ENCODE measurements around the gene SLC47A1.

Gene SLC47A1

DNA sequence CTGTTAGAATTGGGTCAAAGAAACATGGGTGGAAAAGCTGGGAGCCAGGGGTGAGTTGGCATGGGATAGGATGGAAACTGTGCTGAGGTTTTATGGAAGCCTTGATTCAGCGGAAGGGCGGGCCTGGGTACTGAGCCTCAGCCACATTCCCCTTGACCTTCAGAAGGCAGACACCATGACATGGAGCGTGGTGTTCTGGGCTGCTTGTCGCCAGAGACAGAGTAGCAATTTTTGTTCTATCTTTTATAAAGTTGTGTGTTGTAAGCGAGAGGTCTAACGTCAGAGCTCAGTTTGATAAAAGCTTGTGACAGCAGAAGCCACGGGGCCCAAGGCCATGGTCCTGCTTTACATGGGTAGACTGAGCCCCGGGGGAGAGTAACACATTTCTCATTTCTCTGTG is 50.2 kb downstream of the SLC47A1 start:
- TF ChIP-seq GATA1 (IDR thresholded peaks at IDR 0.05; ENCODE audit: low read depth, low read length), result no peak
- TF ChIP-seq POLR2A (IDR thresholded peaks at IDR 0.05; ENCODE audit: low read length), result no peak
- DNase-seq, result no peak

DNA sequence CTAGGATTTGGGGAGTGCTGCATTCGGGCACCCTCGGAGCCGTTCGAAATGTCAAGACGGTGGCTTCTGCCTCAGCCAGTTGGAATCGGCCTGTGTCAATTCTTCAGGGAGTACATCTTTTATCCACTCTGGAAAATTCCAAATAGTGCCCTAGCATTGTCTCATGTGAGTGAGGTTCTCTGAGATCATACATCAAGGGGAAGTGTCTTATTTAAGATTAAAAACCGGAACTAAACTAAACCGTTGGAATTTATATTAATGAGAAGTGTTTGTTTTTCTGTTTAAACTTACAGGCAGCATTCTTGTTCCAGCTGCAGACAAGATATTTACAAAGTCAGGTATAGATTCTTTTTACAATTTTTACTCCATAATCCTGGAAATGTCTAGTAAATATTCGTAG is 56.8 kb downstream of the SLC47A1 start:
- DNase-seq, result no peak
- TF ChIP-seq GATA1 (IDR thresholded peaks at IDR 0.05; ENCODE audit: low read depth, low read length) (no peak), POLR2A (IDR thresholded peaks at IDR 0.05; ENCODE audit: low read length) (no peak)

DNA sequence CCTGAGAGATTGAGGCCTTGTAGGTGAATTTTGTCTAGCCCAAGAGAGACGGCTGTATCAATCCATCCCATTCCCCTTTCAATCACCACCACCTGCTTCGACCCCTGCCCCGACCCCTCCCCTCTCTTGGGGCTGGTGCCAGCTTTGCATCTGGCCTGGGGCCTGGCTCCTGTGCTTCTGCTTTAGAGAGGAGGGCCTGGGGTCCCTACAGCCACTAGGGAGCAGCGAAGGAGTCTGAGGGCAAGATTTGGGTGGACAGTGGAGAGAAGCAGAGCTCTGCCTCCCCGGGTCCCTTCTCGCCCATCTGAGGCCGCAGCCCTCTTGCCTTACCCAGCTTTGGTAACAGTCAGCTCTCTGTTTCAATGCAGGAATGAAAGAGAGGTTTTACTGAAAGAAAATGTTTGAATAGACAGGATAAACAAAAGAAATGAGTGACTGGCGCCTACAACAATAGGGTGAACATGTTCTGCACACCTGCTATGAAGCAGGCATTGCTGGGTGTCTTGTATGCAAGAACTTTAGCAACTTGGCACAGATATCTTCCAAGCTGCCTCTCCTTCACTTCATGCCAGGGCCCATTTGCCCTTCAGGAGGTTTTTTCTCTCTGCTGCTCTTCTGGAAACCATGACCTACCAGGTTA is 57.4 kb downstream of the SLC47A1 start:
- DNase-seq, result no peak
- TF ChIP-seq GATA1 (IDR thresholded peaks at IDR 0.05; ENCODE audit: low read depth, low read length) (no peak), POLR2A (IDR thresholded peaks at IDR 0.05; ENCODE audit: low read length) (no peak)

DNA sequence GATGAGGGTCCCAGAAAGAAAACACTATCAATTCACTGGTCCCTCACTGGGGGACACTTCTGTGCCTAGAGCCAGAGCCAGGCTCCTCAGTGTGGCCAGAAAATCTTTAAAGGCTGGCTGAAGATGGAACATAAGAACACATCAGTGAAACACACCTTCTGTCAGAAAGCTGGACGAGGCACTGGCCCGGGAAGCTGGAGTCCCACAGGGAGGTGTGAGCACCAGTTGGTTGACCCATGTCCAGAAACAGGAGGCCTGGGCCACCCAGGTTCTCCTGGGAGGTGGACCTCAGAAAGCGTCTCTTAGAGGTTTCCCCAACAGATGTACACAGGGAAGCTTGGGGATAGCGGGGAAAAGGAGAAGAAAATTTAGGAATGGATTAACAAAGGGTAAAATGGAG is 58.7 kb downstream of the SLC47A1 start:
- DNase-seq, result no peak

DNA sequence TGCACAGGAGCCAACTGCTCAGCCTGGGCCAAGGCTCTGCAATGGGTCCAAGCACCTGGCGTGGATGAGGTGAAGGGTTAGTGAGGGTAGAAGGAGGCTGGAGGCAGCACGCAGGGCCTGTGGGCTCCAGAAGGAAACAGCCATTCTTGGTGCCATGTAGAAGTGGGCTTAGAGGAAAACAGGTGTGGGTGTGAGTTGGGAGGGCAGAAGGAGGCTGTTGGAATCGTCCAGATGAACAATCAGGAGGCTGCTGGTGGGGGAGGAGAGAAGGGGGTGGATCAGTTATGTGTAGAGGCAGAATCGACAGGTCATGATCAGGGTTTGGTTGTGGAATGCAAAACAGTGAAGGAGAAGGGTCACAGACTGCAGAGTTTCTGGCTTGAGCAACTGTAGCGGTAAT is 63.2 kb downstream of the SLC47A1 start:
- no peak for DNase-seq
- TF ChIP-seq POLR2A (IDR thresholded peaks at IDR 0.05; ENCODE audit: low read length) (no peak), GATA1 (IDR thresholded peaks at IDR 0.05; ENCODE audit: low read depth, low read length) (no peak)

More for the DNA sequence above, 58.7 kb downstream of the SLC47A1 start:
- TF ChIP-seq GATA1 (IDR thresholded peaks at IDR 0.05; ENCODE audit: low read depth, low read length) (no peak), POLR2A (IDR thresholded peaks at IDR 0.05; ENCODE audit: low read length) (no peak)

DNA sequence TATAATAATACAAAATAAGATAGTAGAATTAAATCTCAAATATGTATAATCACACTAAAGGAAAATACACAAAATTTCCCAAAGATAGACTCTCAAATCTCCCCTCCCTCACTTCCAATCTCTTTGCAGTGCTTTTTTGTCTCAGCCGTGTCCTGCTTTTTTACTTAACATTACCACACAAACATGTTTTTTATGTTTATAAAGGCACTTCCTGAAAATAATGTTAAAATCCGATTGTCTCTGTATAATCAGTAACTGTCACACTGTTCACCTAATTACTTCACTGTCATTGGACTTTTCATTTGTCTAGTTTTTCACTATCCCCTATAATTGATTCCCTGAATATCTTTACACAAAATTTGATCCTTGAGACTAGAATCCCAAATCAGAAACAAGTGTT is 76.7 kb downstream of the SLC47A1 start:
- TF ChIP-seq GATA1 (IDR thresholded peaks at IDR 0.05; ENCODE audit: low read depth, low read length), result no peak
- TF ChIP-seq POLR2A (IDR thresholded peaks at IDR 0.05; ENCODE audit: low read length), result no peak
- no peak for DNase-seq

DNA sequence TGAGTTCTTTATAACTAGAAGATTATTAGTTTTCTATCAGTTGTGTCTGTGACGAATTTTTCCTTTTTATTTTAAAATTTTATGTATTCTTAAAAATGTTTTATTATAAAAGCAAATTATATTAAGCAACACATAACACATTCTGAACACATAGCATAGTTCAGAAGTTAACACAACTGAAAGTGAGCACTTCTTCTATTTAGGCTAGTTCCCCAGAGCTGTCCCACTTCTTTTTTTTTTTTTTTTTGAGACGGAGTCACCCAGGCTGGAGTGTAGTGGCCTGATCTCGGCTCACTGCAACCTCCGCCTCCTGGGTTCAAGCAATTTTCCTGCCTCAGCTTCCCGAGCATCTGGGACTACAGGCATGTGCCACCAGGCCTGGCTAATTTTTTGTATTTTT is 77.2 kb downstream of the SLC47A1 start:
- no peak for TF ChIP-seq POLR2A (IDR thresholded peaks at IDR 0.05; ENCODE audit: low read length)
- TF ChIP-seq GATA1 (IDR thresholded peaks at IDR 0.05; ENCODE audit: low read depth, low read length), result no peak
- no peak for DNase-seq

DNA sequence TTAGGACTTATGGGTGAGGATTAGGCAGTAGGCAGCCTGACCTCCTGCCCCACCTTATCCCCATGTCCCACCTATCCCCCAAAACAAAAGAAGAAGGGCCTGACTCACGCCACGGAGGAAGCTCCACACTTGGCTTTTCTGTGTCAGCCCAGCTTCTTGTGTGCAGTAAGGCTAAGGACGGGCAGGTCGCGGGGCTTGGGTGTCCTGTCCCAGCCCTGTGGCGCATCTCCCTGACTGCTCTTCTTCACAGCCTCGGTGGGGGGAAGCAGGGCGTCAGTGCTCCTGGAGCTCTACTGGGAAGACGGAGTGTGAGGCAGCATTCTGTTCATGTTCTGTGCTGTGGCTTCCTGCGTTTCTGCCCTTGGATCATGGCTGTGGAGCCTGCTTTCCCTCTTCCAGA is 80.3 kb downstream of the SLC47A1 start:
- TF ChIP-seq POLR2A (IDR thresholded peaks at IDR 0.05; ENCODE audit: low read length) (no peak), GATA1 (IDR thresholded peaks at IDR 0.05; ENCODE audit: low read depth, low read length) (no peak)
- DNase-seq, result no peak

DNA sequence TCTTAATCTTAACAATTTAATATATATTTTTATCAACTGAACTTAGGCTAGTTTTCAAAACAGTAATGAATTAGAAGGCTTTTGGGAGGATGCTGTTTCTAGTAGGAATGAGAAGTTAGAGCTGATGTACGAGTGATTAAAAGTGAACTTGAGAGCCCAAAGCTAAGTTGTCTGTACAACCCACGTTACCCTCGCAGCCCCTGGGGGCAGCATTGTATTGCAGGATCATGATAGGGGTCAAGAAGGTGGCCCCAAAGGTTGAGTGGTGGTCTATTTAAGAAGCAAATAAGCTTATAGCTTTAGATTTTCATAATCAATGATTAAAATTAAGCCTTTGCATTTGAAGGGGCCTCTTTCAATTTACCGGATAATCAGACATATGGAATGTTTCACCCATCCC is 81.2 kb downstream of the SLC47A1 start:
- TF ChIP-seq GATA1 (IDR thresholded peaks at IDR 0.05; ENCODE audit: low read depth, low read length), result no peak
- no peak for TF ChIP-seq POLR2A (IDR thresholded peaks at IDR 0.05; ENCODE audit: low read length)
- no peak for DNase-seq

DNA sequence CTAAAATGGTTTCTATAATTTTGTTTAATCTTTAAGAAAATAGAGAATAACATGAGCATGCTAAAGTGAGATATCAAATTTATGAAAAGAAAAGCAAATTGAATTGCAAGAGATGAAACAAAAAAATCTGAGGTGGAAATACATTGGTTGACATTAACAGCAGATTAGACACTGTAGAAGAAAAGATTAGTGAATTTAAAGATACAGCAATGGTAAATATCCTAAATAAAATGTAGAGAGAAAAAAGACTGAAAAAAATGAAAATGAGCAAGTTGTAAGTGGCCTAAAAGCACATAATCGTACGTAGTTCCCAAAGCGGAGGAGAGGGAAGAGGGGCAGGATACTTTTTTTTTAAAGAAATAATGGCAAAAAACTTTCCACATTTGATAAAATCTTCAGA is 84.4 kb downstream of the SLC47A1 start:
- TF ChIP-seq POLR2A (IDR thresholded peaks at IDR 0.05; ENCODE audit: low read length) (no peak), GATA1 (IDR thresholded peaks at IDR 0.05; ENCODE audit: low read depth, low read length) (no peak)
- DNase-seq, result no peak

DNA sequence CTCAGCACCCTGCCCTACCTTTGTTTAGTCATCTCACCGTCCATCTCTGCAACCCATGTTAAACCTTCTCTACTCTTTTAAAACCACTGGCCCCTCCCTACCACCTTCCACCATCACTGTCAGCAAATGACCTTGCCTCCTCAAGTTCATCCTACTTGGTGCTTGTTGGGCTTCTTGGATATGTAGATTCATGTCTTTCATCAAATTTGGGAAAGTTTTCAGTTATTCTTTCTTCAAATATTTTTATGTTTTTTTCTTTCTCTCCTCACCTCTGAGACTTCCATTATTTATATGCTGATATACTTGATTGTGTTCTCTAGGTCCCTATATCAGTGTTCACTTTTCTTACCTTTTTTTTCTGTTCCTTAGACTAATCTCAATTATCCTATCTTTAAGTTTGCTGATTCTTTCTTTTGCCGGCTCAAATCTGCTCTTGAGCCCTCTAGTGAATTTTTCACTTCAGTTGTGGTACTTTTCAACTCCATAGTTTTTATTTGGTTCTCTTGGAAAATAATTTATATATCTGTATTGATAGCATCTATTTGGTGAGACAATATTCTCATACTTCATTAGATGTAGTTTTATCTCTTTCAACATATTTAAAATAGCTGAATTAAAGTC is 86.2 kb downstream of the SLC47A1 start:
- peak in 1 of 2 experiments; percentile 10 for DNase-seq
- TF ChIP-seq POLR2A (IDR thresholded peaks at IDR 0.05; ENCODE audit: low read length), result no peak
- no peak for TF ChIP-seq GATA1 (IDR thresholded peaks at IDR 0.05; ENCODE audit: low read depth, low read length)

DNA sequence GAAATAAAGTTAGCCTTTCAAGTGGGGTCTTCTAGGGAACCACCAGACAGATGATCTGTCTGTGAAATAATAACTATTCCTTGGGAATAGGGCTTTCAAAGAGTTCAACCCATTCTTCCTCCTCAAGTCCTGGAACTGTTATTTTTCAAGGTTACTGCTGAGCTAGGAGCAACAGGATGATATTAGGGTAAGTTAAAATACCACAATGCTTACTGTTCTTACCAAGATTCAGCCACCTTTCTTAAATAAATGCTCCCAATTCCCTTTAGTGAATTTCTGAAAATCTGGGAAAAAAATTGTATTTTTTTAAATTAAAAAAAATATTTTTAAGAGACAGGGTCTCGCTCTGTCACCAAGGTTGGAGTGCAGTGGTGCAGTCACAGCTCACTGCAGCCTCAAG is 88.0 kb downstream of the SLC47A1 start:
- DNase-seq, result no peak
- no peak for TF ChIP-seq GATA1 (IDR thresholded peaks at IDR 0.05; ENCODE audit: low read depth, low read length)
- TF ChIP-seq POLR2A (IDR thresholded peaks at IDR 0.05; ENCODE audit: low read length), result no peak

DNA sequence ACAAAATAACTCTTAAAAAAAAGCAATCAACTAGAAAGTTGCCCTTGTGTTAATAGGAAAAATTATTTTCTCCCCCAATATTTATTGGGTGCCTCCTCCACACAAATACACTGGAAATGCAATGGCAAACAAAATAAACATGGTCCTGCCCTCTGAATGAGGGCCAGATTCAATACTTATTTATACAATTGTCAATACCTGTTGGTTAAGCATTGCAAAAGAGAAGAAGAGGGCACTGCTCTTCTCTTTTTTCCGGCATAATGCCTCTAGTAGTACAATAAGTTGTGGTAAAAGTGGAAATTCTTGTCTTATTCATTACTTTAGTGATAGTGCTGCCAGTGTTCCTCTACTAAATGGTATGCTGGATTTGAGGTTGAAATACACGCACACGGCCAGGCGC is 92.4 kb downstream of the SLC47A1 start:
- TF ChIP-seq POLR2A (IDR thresholded peaks at IDR 0.05; ENCODE audit: low read length), result no peak
- TF ChIP-seq GATA1 (IDR thresholded peaks at IDR 0.05; ENCODE audit: low read depth, low read length), result no peak

More for the DNA sequence above, 92.4 kb downstream of the SLC47A1 start:
- no peak for DNase-seq
